ENCODE measurements around the gene METTL21C.

- TF ChIP-seq, protein P1, sequence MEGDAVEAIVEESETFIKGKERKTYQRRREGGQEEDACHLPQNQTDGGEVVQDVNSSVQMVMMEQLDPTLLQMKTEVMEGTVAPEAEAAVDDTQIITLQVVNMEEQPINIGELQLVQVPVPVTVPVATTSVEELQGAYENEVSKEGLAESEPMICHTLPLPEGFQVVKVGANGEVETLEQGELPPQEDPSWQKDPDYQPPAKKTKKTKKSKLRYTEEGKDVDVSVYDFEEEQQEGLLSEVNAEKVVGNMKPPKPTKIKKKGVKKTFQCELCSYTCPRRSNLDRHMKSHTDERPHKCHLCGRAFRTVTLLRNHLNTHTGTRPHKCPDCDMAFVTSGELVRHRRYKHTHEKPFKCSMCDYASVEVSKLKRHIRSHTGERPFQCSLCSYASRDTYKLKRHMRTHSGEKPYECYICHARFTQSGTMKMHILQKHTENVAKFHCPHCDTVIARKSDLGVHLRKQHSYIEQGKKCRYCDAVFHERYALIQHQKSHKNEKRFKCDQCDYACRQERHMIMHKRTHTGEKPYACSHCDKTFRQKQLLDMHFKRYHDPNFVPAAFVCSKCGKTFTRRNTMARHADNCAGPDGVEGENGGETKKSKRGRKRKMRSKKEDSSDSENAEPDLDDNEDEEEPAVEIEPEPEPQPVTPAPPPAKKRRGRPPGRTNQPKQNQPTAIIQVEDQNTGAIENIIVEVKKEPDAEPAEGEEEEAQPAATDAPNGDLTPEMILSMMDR (IDR thresholded peaks at IDR 0.05) = no peak
- TF ChIP-seq POLR2A (IDR thresholded peaks at IDR 0.05) = no peak
Observed at GRCh38 chr13:102694937-102695336, at the start of gene METTL21C.
